ENCODE data around the gene PAX8.

DNA sequence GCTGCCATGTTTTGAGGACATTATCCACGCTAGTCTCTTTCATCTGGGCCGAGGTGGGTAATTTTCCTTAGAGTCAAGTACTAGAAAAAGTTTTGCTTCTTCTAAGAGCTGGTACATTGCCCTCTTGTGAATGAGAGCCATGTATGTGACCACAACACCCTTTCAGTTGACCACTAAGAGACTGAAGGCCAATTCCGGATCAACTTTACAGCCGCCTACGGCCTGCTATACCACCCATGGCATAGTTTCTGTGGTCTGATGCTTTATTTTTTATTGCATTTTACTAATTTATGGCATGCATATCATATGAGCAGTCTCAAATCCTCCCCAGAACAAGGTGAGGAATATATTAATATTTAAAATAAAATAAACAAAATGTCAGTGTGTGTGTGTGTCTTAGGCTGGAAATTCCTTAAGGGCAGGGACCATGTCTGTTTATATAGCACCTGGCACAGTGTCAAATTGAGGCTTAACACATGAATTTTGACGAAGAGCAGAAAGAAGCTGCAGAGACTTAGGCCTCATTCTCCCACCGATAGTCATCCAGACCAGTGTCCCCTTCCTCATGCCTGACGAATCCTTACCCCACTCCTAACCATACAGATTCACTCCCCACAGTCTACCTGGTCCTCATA, 69.6 kb downstream of the PAX8 start:
- TF ChIP-seq POLR2A (IDR thresholded peaks at IDR 0.05; ENCODE audit: low read depth, low read length) (no peak), POLR2AphosphoS5 (IDR thresholded peaks at IDR 0.05; ENCODE audit: low read depth, low read length) (no peak)

Measured in GM12892 (cell line).